ENCODE data around the gene GMEB1. TPM values are rescaled to one million over a fixed set of nuclear protein-coding genes. Genes with fewer than 3 reads are reported as not detected.
A peak's percentile ranks its signal among the peaks of the same experiment; 100 is the strongest.
"Not testable (repeated sequence)": the region's sequence is repeated elsewhere in the genome, so short reads cannot be mapped to it uniquely, and the experiment has no call there.

GMEB1 gene
- total RNA-seq, 1 donor from 2014 or later, result 18.0 TPM

- Mint-ChIP-seq H3K27me3 (no peaks in the 10 kb centered on the region), H3K4me3 (peak overlapping the region; percentile 99), H3K27ac (peak overlapping the region; percentile 99), H3K9me3 (no peaks in the 10 kb centered on the region), H3K4me1 (ENCODE audit: unreplicated experiment) (peaks cover 43% of the 10 kb centered on the region), H3K36me3 (peaks cover 24% of the 10 kb centered on the region)
- no peak for TF ChIP-seq CTCF (conservative IDR thresholded peaks at IDR 0.05)
- no peak for DNase-seq (ENCODE audit: extremely low spot score, unreplicated experiment)
These were observed 68.9 kb downstream of the GMEB1 start for GRCh38 chr1:28737307-28738132.

DNA sequence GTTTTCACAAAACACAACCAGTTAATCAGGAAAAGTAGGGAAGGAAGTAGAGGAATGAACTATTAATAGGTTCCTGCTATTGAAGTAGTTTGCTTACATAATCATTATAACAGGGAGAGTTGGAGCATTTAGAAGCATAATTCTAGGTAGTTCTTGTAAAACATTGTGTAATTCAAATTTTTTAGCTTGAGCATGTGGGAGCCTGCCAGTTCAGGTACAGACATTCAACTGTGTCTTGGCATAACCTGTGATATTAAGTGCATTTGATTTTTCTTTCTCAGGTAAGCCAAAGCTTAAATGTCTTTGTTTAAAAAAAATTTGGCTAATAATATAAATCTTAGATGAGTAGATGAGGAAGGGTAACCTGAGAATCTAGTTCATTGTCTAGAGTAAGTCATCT lies 71.5 kb downstream of the GMEB1 start:
- Mint-ChIP-seq H3K36me3 (peaks cover 42% of the 10 kb centered on the region), H3K27ac (peak overlapping the region; percentile 68), H3K4me3 (peak overlapping the region; percentile 99)

DNA sequence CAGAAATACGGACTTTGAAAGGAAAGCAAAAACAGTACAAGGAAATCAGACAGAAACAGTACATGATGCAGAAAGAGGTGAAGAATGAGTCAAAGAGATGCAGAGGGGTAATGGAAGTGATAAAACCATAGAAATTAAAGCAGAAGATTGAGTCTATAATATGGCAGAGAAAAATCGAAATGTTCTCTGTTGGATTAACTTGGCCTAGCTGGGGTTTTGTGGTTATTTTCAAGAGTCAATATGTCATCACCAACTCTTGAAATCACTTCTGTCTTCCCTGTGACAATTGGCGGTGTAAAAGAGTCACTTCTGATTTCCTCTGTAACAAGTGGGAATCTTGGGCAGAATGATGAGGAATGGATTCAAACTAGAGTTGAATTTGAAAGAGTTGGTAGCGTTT lies 75.6 kb downstream of the GMEB1 start:
- Mint-ChIP-seq H3K9me3 (no peaks in the 10 kb centered on the region), H3K4me3 (peak overlapping the region; percentile 47), H3K27ac (no peak overlapping the region), H3K27me3 (no peaks in the 10 kb centered on the region), H3K36me3 (peaks cover 45% of the 10 kb centered on the region), H3K4me1 (ENCODE audit: unreplicated experiment) (peaks cover 36% of the 10 kb centered on the region)
- TF ChIP-seq CTCF (conservative IDR thresholded peaks at IDR 0.05), result no peak
- DNase-seq (ENCODE audit: extremely low spot score, unreplicated experiment), result no peak

More for the DNA sequence above, 71.5 kb downstream of the GMEB1 start:
- no peak for TF ChIP-seq CTCF (conservative IDR thresholded peaks at IDR 0.05)
- Mint-ChIP-seq H3K27me3 (no peaks in the 10 kb centered on the region), H3K9me3 (no peaks in the 10 kb centered on the region), H3K4me1 (ENCODE audit: unreplicated experiment) (peaks cover 48% of the 10 kb centered on the region)
- DNase-seq (ENCODE audit: extremely low spot score, unreplicated experiment), result no peak

DNA sequence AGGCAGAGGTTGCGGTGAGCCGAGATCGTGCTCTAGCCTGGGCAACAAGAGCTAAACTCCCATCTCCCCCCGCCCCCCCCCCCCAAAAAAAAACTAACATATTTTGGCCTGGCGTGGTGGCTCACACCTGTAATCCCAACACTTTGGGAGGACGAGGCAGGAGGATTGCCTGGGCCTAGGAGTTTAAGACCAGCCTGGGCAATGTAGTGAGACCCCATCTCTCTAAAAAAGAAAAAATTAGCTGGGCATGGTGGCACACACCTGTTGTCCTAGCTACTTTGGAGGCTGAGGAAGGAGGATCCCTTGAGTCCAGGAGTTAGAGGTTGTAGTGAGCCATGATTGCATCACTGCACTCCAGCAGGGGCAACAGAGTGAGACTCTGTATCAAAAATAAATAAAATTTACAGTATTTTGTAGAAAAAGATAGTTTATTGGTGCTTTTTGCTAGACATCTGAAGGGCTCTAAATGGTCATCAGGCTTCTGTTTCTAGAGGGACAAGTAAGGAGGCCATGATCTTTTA lies 77.1 kb downstream of the GMEB1 start:
- Mint-ChIP-seq H3K4me3 (no peak overlapping the region), H3K27me3 (no peaks in the 10 kb centered on the region), H3K9me3 (no peaks in the 10 kb centered on the region), H3K4me1 (ENCODE audit: unreplicated experiment) (peaks cover 38% of the 10 kb centered on the region), H3K36me3 (peaks cover 45% of the 10 kb centered on the region), H3K27ac (no peak overlapping the region)
- no peak for TF ChIP-seq CTCF (conservative IDR thresholded peaks at IDR 0.05)
- DNase-seq (ENCODE audit: extremely low spot score, unreplicated experiment), result no peak

GRCh38 chr1:28750330-28750729 lies 81.7 kb downstream of the GMEB1 start:
- H3K4me3 Mint-ChIP-seq, result peak overlapping the region; percentile 8
- no peak for DNase-seq (ENCODE audit: extremely low spot score, unreplicated experiment)
- TF ChIP-seq CTCF (conservative IDR thresholded peaks at IDR 0.05), result no peak
- peak overlapping the region; percentile 76 for H3K27ac Mint-ChIP-seq
- H3K4me1 Mint-ChIP-seq (ENCODE audit: unreplicated experiment), result peaks cover 34% of the 10 kb centered on the region
- peaks cover 29% of the 10 kb centered on the region for H3K36me3 Mint-ChIP-seq
- H3K9me3 Mint-ChIP-seq, result no peaks in the 10 kb centered on the region
- H3K27me3 Mint-ChIP-seq, result no peaks in the 10 kb centered on the region

- peaks cover 29% of the 10 kb centered on the region for H3K36me3 Mint-ChIP-seq
- not testable (repeated sequence) for H3K27me3 Mint-ChIP-seq; DNase-seq (ENCODE audit: extremely low spot score, unreplicated experiment); H3K4me3 Mint-ChIP-seq; H3K9me3 Mint-ChIP-seq
- H3K4me1 Mint-ChIP-seq (ENCODE audit: unreplicated experiment), result peaks cover 34% of the 10 kb centered on the region
- peak overlapping the region; percentile 59 for H3K27ac Mint-ChIP-seq
These were observed 82.2 kb downstream of the GMEB1 start for GRCh38 chr1:28750771-28751294.
